Measurements from ENCODE around the gene PABPN1L.
"Not testable (repeated sequence)": the region's sequence is repeated elsewhere in the genome, so short reads cannot be mapped to it uniquely, and the experiment has no call there.

PABPN1L gene

GRCh38 chr16:88830783-88831182 is 35.7 kb downstream of the PABPN1L start:
- no peak for DNase-seq (ENCODE audit: low read depth in 2 of 2)

- DNase-seq (ENCODE audit: low read depth in 2 of 2): no peak
These were observed 36.2 kb downstream of the PABPN1L start for GRCh38 chr16:88830258-88830657.

- no peak for DNase-seq (ENCODE audit: low read depth in 2 of 2)
These were observed 37.7 kb downstream of the PABPN1L start for GRCh38 chr16:88828711-88829110.

- DNase-seq (ENCODE audit: low read depth in 2 of 2): no peak
These were observed 38.7 kb downstream of the PABPN1L start for GRCh38 chr16:88827727-88828126.

GRCh38 chr16:88826070-88826840 is 40.2 kb downstream of the PABPN1L start:
- no peak for DNase-seq (ENCODE audit: low read depth in 2 of 2)

- no peak for DNase-seq (ENCODE audit: low read depth in 2 of 2)
These were observed 41.3 kb downstream of the PABPN1L start for GRCh38 chr16:88825146-88825545.

GRCh38 chr16:88824256-88825077 is 42.0 kb downstream of the PABPN1L start:
- DNase-seq (ENCODE audit: low read depth in 2 of 2): no peak

- not testable (repeated sequence) for DNase-seq (ENCODE audit: low read depth in 2 of 2)
These were observed 42.8 kb downstream of the PABPN1L start for GRCh38 chr16:88823646-88824045.

GRCh38 chr16:88822281-88823040 is 44.0 kb downstream of the PABPN1L start:
- DNase-seq (ENCODE audit: low read depth in 2 of 2): no peak

GRCh38 chr16:88821168-88821850 is 45.2 kb downstream of the PABPN1L start:
- no peak for DNase-seq (ENCODE audit: low read depth in 2 of 2)

- no peak for DNase-seq (ENCODE audit: low read depth in 2 of 2)
These were observed 46.0 kb downstream of the PABPN1L start for GRCh38 chr16:88820385-88821025.

GRCh38 chr16:88819126-88819525 is 47.3 kb downstream of the PABPN1L start:
- no peak for DNase-seq (ENCODE audit: low read depth in 2 of 2)

GRCh38 chr16:88818575-88818874 is 47.9 kb downstream of the PABPN1L start:
- no peak for DNase-seq (ENCODE audit: low read depth in 2 of 2)

GRCh38 chr16:88817785-88818574 is 48.5 kb downstream of the PABPN1L start:
- no peak for DNase-seq (ENCODE audit: low read depth in 2 of 2)

GRCh38 chr16:88816736-88817535 is 49.5 kb downstream of the PABPN1L start:
- DNase-seq (ENCODE audit: low read depth in 2 of 2): no peak

- DNase-seq (ENCODE audit: low read depth in 2 of 2): no peak
These were observed 50.4 kb downstream of the PABPN1L start for GRCh38 chr16:88815901-88816589.

GRCh38 chr16:88815227-88815626 is 51.2 kb downstream of the PABPN1L start:
- no peak for DNase-seq (ENCODE audit: low read depth in 2 of 2)

GRCh38 chr16:88814144-88814502 is 52.3 kb downstream of the PABPN1L start:
- DNase-seq (ENCODE audit: low read depth in 2 of 2): no peak

Data from fibroblast of skin of left quadriceps (primary cell).